Fibroblast of skin of abdomen (primary cell): ENCODE data around the gene PRSS27.

Source experiments
- DNase-seq: peaks from one replicate; pipeline ENCODE4 v3.0.0-alpha.2; 2013

PRSS27 gene

DNA sequence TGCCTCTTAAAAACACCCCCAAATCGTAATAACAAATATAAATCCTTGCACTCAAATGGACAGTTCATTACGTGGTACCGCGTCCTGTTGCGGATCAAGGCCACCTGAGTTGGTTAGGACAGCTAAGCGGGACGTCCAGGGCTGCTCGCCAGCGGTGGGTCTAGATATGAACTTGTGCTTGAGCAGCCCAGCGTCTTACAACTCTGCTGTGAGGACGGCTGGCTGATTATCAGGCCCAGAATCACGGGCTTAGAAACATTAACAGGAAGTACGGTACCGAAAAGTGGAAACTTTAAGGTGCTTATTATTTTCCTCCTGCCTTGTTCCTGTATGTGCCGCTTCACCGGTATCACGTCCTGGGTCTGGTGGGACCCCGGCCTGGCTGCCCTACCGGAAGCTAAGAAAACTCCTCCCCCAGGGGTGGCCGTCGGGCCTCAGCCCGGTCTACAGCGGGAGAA is 31.6 kb upstream of the PRSS27 start:
- DNase-seq: no peak

GRCh38 chr16:2749936-2750335 is 29.9 kb upstream of the PRSS27 start:
- DNase-seq: no peak

GRCh38 chr16:2749476-2749875 is 29.5 kb upstream of the PRSS27 start:
- no peak for DNase-seq

DNA sequence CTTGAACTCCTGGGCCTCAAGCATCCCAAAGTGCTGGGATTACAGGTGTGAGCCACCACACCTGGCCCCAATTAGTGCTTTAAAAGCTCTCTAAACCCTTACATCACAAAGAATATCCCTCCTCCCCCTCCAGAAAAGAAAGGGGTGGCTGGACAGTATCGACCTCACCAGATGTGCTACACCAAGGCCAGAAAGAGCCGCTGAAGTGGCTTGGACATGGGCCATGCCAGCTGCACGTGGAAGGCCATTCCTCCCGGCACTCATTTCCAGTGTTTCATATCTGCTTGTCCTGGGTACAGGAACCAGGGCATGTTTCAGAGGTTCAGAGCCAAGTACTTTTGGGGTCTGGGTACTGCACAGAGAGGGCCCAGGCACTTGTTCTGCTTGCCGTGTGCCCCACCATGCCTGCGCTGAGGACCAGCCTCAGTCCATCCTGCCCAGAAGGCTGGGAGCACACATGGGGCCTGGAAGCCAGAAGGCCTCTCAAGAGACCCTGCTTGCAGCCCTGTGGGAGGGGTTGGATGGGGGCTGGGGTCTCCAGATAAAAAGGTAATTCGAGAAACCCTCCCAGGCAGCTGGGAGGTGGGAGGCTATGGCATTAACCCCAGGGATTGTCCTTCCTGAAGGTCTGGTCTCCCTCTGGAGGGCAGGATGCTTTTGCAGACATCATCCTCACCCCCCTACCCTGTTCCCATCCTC is 28.9 kb upstream of the PRSS27 start:
- no peak for DNase-seq

GRCh38 chr16:2745961-2746360 is 25.9 kb upstream of the PRSS27 start:
- DNase-seq: no peak

DNA sequence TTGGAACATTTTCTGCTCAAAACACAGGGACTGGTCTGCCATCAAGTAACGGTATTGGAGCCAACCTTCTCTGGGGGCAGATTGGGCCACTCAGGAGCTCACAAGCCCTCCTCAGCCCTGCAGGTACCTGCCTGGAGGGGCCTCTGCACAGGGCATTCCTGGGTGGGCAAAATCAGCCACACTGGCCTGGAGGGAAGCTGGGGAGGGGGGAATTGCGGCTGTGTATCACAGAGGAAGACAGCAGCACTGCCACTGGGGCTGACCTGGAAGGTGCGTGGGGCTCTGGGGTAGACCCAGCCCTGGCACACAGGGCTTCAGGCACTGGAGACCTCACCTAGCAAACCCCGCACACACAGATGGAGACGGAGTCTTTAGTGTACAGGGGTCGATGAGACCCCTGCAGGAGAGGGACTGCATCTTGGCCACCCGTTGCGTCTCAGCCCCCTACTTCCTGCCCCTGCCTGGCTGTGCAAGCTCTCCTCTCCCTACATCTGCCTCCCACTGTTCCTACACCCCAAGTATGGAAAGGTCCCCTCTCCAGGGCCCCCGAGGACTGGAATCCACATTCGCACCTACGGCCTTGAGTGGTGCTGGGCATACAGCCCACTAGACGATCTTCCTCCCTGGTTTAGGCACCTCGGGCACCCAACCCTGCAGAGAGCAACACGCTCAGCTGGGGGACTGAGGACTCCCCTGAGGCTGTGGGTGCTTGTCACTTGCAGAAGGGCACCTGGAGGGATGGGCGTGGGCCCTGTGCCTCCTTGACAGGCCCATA is 25.3 kb upstream of the PRSS27 start:
- DNase-seq: no peak

GRCh38 chr16:2744711-2745110 is 24.7 kb upstream of the PRSS27 start:
- no peak for DNase-seq

GRCh38 chr16:2743007-2743810 is 23.2 kb upstream of the PRSS27 start:
- no peak for DNase-seq

- no peak for DNase-seq
Observed at GRCh38 chr16:2742323-2743006, 22.4 kb upstream of the PRSS27 start.

- no peak for DNase-seq
Observed at GRCh38 chr16:2741168-2741567, 21.1 kb upstream of the PRSS27 start.

- DNase-seq: no peak
Observed at GRCh38 chr16:2740476-2740875, 20.5 kb upstream of the PRSS27 start.

- DNase-seq: no peak
Observed at GRCh38 chr16:2739625-2740430, 19.8 kb upstream of the PRSS27 start.

- DNase-seq: no peak
Observed at GRCh38 chr16:2738615-2739014, 18.6 kb upstream of the PRSS27 start.

GRCh38 chr16:2737895-2738418 is 17.9 kb upstream of the PRSS27 start:
- no peak for DNase-seq

GRCh38 chr16:2737238-2737605 is 17.2 kb upstream of the PRSS27 start:
- DNase-seq: no peak

DNA sequence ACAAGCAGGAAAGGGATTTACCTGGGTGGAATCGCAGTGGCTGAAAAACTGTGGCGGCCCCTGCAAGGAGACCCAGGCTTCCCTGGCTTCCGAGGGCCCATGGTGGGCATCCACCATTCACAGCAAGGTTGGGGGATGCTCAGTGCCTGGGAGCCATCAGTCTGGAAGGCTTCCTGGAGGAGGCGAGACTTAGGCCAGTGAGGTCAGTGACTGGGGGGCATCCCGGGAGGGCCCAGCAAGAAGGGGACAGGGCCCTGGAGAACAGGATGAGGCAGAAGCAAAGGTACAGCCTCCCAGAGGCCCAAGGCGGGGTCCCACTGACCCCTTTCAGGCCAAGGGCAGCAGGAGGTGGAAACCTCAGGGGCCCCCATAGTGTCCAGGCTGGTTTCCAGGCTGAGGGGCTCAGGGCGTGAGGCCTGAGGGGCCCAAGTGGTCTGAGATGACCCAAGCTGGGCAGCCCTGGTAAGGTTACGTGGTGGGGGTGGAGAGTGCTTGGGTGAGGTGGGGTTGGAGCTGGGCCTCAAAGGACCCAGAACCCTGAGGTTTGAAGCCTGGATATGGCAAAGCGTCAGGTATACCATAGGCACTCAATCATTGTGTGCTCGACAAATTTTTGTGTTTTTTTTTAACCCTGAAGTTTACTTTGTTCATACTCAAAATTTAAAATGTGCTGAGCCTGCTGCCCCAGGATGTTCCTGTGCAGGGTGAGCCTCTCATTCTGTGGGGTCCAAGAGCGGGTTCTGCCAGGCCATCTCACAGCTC is 16.6 kb upstream of the PRSS27 start:
- DNase-seq: no peak

DNA sequence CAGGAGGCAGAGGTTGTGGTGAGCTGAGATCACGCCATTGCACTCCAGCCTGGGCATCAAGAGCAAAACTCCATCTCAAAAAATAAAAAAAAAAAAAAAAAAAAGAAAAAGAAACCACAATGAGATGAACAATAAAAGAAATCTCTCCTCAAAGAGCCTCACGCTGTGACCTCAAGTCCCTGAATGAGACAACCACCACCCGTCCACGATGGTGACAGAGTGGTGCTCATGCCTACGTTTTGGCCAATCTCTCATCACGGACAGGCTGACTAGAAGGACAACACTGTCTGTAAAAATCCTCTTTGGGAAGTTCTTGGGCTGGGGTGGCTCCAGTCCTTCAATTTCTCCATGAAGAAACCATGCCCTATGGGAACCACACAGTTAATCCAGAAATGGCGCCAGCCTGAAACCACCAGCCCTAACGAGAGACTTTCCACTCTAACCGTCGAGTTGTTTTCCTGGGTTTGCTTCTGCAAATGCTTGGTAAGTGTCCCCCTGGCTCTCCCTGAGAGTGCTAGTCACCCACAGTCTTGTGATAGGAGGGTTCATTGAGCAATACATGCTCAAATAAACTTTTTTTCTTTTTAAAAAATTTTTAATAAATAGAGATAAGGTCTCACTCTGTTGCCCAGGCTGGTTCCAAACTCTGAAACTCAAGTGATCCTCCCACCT is 15.0 kb upstream of the PRSS27 start:
- no peak for DNase-seq

DNA sequence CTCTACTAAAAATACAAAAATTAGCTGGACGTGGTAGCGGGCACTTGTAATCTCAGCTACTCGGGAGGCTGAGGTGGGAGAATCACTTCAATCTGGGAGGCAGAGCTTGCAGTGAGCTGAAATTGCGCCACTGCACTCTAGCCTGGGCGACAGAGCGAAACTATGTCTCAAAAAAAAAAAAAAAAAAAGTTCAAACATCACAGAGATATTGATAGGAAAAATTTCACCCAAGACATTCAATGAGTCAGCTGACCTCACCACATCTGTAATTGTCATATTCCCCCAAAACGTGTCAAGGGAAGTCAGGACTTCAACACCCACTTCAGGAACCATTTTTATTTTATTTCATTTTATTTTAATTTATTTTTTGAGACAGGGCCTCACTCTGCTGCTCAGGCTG is 8.0 kb upstream of the PRSS27 start:
- no peak for DNase-seq

DNA sequence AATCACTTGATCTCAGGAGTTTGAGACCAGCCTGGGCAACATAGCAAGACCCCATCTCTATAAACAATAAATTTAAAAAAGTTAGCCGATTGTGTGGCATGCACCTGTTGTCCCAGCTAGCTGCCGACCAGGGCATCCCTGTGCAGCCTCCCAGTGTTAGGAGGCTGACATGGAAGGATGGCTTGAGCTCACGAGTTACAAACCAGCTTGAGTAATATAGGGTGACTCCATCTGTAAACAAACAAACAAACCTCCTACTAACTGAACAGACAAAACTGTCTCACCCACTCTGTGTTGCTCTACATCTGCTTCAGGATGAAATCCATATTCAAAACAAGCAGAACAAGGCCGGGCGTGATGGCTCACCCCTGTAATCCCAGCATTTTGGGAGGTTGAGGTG is 6.9 kb upstream of the PRSS27 start:
- no peak for DNase-seq

- no peak for DNase-seq
Observed at GRCh38 chr16:2724816-2725348, 4.9 kb upstream of the PRSS27 start.
